Ascending aorta (tissue), 2 donors: ENCODE data around the gene TPCN2. TPM values are rescaled to one million over a fixed set of nuclear protein-coding genes. Genes with fewer than 3 reads are reported as not detected.

Source experiments
- DNase-seq, 2 donors: peaks; one replicate each; pipeline ENCODE4 v3.0.0-alpha.2; 2019; ENCODE audit warnings: low spot score in 2 of 2
- H3K27ac ChIP-seq, 2 donors: fragments of 200-600 bp; sonication (generic); one replicate each; pipeline ENCODE4 v1.5.1; 2016 to 2017; ENCODE audit warnings: mild to moderate bottlenecking in 1 of 2
- H3K27me3 ChIP-seq: fragments of 200-600 bp; sonication (generic); one replicate; pipeline ENCODE4 v1.5.1; 2017
- H3K36me3 ChIP-seq, 2 donors: fragments of 200-600 bp; sonication (generic); one replicate each; pipeline ENCODE4 v1.5.1; 2016
- H3K4me1 ChIP-seq, 2 donors: fragments of 200-600 bp; sonication (generic); one replicate each; pipeline ENCODE4 v1.5.1; 2016 to 2017; ENCODE audit warnings: mild to moderate bottlenecking in 1 of 2
- H3K4me3 ChIP-seq, 2 donors: fragments of 200-600 bp; sonication (generic); one replicate each; pipeline ENCODE4 v1.5.1; 2016 to 2017; ENCODE audit warnings: mild to moderate bottlenecking in 1 of 2
- H3K9me3 ChIP-seq, 2 donors: fragments of 200-600 bp; sonication (generic); one replicate each; pipeline ENCODE4 v1.5.1; 2016
- intact Hi-C: fragments of 100-400 bp; cut with DNase I; formaldehyde crosslinking; loops from one replicate; pipeline ENCODE4 v1.15.1; 2023
- total RNA-seq: library from RNA; depleted of rRNA; stranded (reverse); fragments of >200 nt; gene quantifications from one replicate; pipeline ENCODE4 v1.1.0, GENCODE V29; 2016
- TF ChIP-seq, protein P1 (sequence below), 3 experiments: fragments of 200-600 bp in 2 of 3; fragments of 450-650 bp in 1 of 3; sonication (generic) in 2 of 3; IDR thresholded peaks; one replicate each; pipeline ENCODE4 v1.5.1; 2016 to 2019; ENCODE audit warnings: antibody characterized with exemption in 3 of 3, mild to moderate bottlenecking in 1 of 3, moderate library complexity in 1 of 3

Gene TPCN2
- total RNA-seq, 1 donor from 2014 or later = 24.9 TPM

DNA sequence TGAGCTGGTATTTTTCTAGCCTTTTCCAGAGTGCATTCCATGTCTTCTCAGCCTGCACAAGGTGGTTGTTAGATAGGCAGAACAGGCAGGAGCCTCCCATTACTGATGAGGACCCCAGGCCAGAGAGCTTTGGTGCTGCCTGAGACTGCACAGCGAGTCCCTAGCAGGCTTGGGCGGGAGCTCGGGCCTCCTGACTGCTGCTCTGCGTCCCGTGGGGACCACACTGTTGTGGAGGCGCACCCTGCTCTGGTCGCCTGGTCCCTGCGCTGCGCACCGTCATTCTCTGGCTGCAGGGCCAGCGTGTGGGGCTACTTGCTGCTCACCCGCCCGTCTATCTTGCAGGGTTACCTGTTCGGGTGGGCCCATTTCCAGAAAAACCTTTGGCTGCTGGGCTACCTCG lies 8.5 kb downstream of the TPCN2 start:
- H3K9me3 ChIP-seq = no peaks in the 10 kb centered on the region
- peaks cover 32 to 55% of the 10 kb centered on the region in 2 donors for H3K36me3 ChIP-seq
- TF ChIP-seq, protein P1, sequence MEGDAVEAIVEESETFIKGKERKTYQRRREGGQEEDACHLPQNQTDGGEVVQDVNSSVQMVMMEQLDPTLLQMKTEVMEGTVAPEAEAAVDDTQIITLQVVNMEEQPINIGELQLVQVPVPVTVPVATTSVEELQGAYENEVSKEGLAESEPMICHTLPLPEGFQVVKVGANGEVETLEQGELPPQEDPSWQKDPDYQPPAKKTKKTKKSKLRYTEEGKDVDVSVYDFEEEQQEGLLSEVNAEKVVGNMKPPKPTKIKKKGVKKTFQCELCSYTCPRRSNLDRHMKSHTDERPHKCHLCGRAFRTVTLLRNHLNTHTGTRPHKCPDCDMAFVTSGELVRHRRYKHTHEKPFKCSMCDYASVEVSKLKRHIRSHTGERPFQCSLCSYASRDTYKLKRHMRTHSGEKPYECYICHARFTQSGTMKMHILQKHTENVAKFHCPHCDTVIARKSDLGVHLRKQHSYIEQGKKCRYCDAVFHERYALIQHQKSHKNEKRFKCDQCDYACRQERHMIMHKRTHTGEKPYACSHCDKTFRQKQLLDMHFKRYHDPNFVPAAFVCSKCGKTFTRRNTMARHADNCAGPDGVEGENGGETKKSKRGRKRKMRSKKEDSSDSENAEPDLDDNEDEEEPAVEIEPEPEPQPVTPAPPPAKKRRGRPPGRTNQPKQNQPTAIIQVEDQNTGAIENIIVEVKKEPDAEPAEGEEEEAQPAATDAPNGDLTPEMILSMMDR (IDR thresholded peaks at IDR 0.05) = no peak
- peaks cover 0 to 9% of the 10 kb centered on the region in 2 donors for H3K4me1 ChIP-seq
- intact Hi-C loops = no loop called here
- no peaks in the 10 kb centered on the region for H3K27me3 ChIP-seq
- no peak overlapping the region for H3K27ac ChIP-seq
- no peak overlapping the region for H3K4me3 ChIP-seq
- no peak for DNase-seq

DNA sequence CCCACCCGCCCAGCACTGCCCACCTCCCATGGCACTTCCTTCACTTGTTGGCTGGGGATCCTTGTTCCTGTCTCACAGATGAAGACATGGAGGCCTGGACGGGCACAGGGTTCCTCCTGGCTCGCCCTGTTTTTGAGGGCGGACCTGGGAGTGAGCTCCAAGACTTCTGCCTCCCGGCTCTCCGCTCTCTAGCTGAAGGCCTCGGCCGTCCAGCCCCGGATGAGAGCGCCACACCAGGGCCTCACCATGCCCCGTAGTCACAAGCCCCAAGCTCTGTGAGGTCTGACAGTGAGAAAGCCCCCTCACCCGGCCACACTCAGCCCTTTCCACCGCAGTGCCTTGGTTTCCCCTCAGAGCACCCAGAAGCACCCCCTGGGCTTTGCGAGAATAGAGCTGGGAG lies 9.1 kb downstream of the TPCN2 start:
- Histone ChIP-seq H3K9me3 (no peaks in the 10 kb centered on the region), H3K4me1 (peaks cover 0 to 6% of the 10 kb centered on the region in 2 donors), H3K36me3 (peaks cover 35 to 61% of the 10 kb centered on the region in 2 donors), H3K27me3 (no peaks in the 10 kb centered on the region), H3K4me3 (no peak overlapping the region), H3K27ac (no peak overlapping the region)
- DNase-seq = no peak
- TF ChIP-seq, protein P1 (IDR thresholded peaks at IDR 0.05) = no peak
- intact Hi-C loops = no loop called here

DNA sequence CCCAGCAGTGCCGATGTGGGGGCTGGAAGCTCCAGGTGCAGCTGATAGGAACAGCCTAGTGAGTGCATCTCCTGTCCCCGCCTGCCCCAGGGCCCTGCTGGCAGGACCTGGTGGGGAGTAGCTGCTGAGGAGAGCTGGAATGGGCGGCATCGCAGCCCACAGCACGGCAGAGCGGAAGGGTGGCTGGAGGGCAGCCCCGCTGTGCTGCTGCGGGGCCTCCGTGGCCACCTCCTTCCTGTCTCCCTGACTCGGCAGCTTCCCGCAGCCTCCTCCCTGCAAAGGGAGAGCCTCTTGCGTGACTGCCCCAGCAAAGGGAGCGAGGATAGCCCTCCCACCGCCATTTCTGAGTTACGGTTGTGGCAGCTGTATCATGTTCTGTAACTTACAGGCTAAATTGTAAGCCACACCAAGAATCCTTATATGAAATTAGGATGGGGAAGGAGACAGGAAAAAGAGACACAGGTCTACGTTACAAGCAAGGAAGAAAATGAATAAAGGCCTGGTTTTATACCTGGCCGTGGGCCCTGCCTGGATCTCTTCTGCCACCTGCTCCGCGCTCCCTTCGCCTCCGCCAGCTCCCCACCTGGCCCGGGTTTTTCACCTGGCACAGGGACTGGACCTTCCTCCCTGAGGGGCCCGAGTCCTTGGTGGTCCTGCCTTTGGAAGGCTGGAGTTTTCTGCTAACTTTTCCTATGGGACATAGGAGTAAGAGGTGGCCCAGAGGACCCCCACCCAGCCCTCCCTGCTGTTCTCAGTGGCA lies 10.0 kb downstream of the TPCN2 start:
- H3K27ac ChIP-seq = no peak overlapping the region
- no peak overlapping the region for H3K4me3 ChIP-seq
- H3K27me3 ChIP-seq = no peaks in the 10 kb centered on the region
- H3K36me3 ChIP-seq = peaks cover 44 to 69% of the 10 kb centered on the region in 2 donors
- H3K4me1 ChIP-seq = peaks cover 0 to 3% of the 10 kb centered on the region in 2 donors
- TF ChIP-seq, protein P1 (IDR thresholded peaks at IDR 0.05) = no peak
- no peak for DNase-seq
- no peaks in the 10 kb centered on the region for H3K9me3 ChIP-seq
- intact Hi-C loops = no loop called here

DNA sequence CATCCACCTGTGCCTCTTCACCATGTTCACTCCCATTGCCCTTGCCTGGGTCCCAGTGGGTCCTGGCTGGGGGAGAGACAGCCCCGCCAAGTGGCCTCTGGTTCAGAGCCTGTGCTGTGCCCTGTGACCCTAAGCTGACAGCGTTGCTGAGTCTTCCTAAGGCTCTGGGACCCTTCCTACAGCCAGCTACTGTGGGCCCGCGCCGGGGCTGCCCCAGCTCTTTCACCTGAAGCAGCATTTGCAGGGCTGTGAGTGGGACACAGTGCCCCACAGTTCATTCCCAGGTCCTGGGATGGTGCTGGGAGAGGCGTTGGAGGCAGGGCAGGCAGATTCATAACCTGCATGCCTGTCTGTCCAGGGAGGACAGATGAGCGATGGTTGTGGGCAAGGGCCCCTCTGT lies 10.7 kb downstream of the TPCN2 start:
- no peak overlapping the region for H3K27ac ChIP-seq
- intact Hi-C loops = no loop called here
- H3K9me3 ChIP-seq = no peaks in the 10 kb centered on the region
- TF ChIP-seq, protein P1 (IDR thresholded peaks at IDR 0.05) = no peak
- no peak overlapping the region for H3K4me3 ChIP-seq
- DNase-seq = no peak
- H3K4me1 ChIP-seq = peaks cover 0 to 3% of the 10 kb centered on the region in 2 donors
- peaks cover 51 to 69% of the 10 kb centered on the region in 2 donors for H3K36me3 ChIP-seq
- H3K27me3 ChIP-seq = no peaks in the 10 kb centered on the region

DNA sequence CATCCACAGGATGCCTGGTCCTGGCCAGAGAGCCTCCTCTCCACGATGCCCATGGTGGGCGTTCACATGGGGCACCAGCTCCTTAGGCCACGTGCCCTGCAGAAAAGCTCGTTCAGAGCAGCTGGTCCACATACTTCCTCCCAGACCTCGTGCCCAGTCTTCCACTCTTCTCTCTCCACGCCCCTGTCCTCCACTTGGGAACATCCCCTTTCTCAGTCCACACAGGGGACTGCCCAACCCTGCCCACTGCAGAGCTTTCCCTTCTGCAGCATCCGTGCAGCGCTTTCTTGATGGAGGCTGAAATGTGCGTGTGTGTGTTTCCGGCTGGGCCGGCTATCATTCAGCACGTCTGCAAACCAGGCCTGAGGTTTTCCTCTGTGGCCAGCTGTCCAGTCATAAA lies 11.3 kb downstream of the TPCN2 start:
- Histone ChIP-seq H3K36me3 (peaks cover 47 to 66% of the 10 kb centered on the region in 2 donors), H3K27ac (no peak overlapping the region), H3K4me3 (no peak overlapping the region), H3K4me1 (peaks cover 0 to 3% of the 10 kb centered on the region in 2 donors), H3K9me3 (no peaks in the 10 kb centered on the region), H3K27me3 (no peaks in the 10 kb centered on the region)
- TF ChIP-seq, protein P1 (IDR thresholded peaks at IDR 0.05) = no peak
- no peak for DNase-seq
- intact Hi-C loops = no loop called here
